B cell (primary cell): Measurements from ENCODE around the gene C17orf50. TPM values are rescaled to one million over a fixed set of nuclear protein-coding genes. Genes with fewer than 3 reads are reported as not detected.

Experiments
- ATAC-seq: fragments of 200-7000 bp; cut with Tn5 transposase; one replicate; pipeline ENCODE4 v1.10.0; 2021; ENCODE audit warnings: low read depth, mild to moderate bottlenecking, moderate number of reproducible peaks, moderate library complexity
- CTCF ChIA-PET: fragments of 350-600 bp; sonication (Branson Sonifier 250); formaldehyde crosslinking; loops from one replicate; lab custom pipeline; 2021; ENCODE audit warnings: antibody characterized with exemption, inconsistent platforms; lab: Charles Lee
- POLR2A ChIA-PET: fragments of 350-600 bp; sonication (Branson Sonifier 250); formaldehyde crosslinking; loops from one replicate; lab custom pipeline; 2021; ENCODE audit warnings: antibody characterized with exemption; lab: Charles Lee
- DNase-seq: peaks from one replicate; pipeline ENCODE4 v3.0.0; 2013
- H2AFZ ChIP-seq: 2 replicates; pipeline ENCODE4 v1.6.1; 2012; ENCODE audit warnings: mild to moderate bottlenecking, low read depth, low read length; ENCODE audit not compliant: insufficient read depth, poor library complexity, severe bottlenecking
- H3K27ac ChIP-seq, 2 donors: 1 replicate in 1 of 2; 2 replicates in 1 of 2; pipeline ENCODE4 v1.5.1; 2012 to 2013; ENCODE audit warnings: low read length in 2 of 2, mild to moderate bottlenecking in 2 of 2, moderate library complexity in 1 of 2
- H3K27me3 ChIP-seq, 4 experiments: fragments of 200-600 bp in 1 of 4; sonication (generic) in 1 of 4; replicated peaks in 1 of 4; 1 replicate in 2 of 4; 2 replicates in 2 of 4; pipeline versions ENCODE4 v1.6.1 to v1.7.0; 2013 to 2016; ENCODE audit warnings: low read length in 3 of 4, mild to moderate bottlenecking in 2 of 4, mixed read lengths in 1 of 4, moderate library complexity in 1 of 4; ENCODE audit not compliant: insufficient read depth in 4 of 4, control insufficient read depth in 3 of 4; ENCODE audit errors: control extremely low read depth in 1 of 4
- H3K36me3 ChIP-seq, 2 experiments: replicated peaks in 1 of 2; 1 replicate in 1 of 2; 2 replicates in 1 of 2; pipeline versions ENCODE4 v1.6.1 to v1.7.1; 2013; ENCODE audit warnings: low read length in 1 of 2; ENCODE audit not compliant: insufficient read depth in 2 of 2, control insufficient read depth in 1 of 2; ENCODE audit errors: control extremely low read depth in 1 of 2, extremely low read depth in 1 of 2
- H3K4me1 ChIP-seq, 2 donors: fragments of 200-600 bp in 1 of 2; sonication (generic) in 1 of 2; 1 replicate in 1 of 2; 2 replicates in 1 of 2; pipeline versions ENCODE4 v1.5.1 to v1.6.1; 2013 to 2017; ENCODE audit warnings: low read length in 2 of 2; ENCODE audit not compliant: control insufficient read depth in 2 of 2, insufficient read depth in 2 of 2
- H3K4me2 ChIP-seq: replicated peaks from 2 replicates; pipeline ENCODE3; 2012; ENCODE audit warnings: mild to moderate bottlenecking, low read depth, low read length; ENCODE audit not compliant: poor library complexity, severe bottlenecking
- H3K4me3 ChIP-seq, 5 experiments: fragments of 200-600 bp in 1 of 5; sonication (generic) in 1 of 5; 1 replicate in 3 of 5; 2 replicates in 2 of 5; pipeline versions ENCODE4 v1.5.1 to v1.7.0; 2011 to 2016; ENCODE audit warnings: low read length in 4 of 5, mild to moderate bottlenecking in 4 of 5, low read depth in 2 of 5, control low read depth in 1 of 5, moderate library complexity in 1 of 5; ENCODE audit not compliant: insufficient read depth in 1 of 5; ENCODE audit errors: control extremely low read depth in 1 of 5, extremely low read depth in 1 of 5
- H3K79me2 ChIP-seq: fragments of 200-600 bp; sonication (generic); one replicate; pipeline ENCODE4 v1.6.0; 2016; ENCODE audit warnings: low read length; ENCODE audit not compliant: control insufficient read depth, insufficient read depth
- H3K9ac ChIP-seq: fragments of 200-600 bp; sonication (generic); 2 replicates; pipeline ENCODE4 v1.6.1; 2017; ENCODE audit warnings: mild to moderate bottlenecking, low read length, moderate library complexity
- H3K9me3 ChIP-seq, 3 donors: one replicate each; pipeline versions ENCODE4 v1.6.1 to v1.7.1; 2013; ENCODE audit warnings: low read length in 2 of 3; ENCODE audit not compliant: control insufficient read depth in 2 of 3, insufficient read depth in 1 of 3; ENCODE audit errors: control extremely low read depth in 1 of 3
- H4K20me1 ChIP-seq: 2 replicates; pipeline ENCODE4 v1.6.0; 2012; ENCODE audit warnings: mild to moderate bottlenecking, low read length; ENCODE audit not compliant: insufficient read depth, control insufficient read depth, poor library complexity, severe bottlenecking
- H3K27ac Mint-ChIP-seq: one replicate; pipeline ENCODE4 v1.8.0; 2021; ENCODE audit warnings: mixed read lengths
- H3K27me3 Mint-ChIP-seq: one replicate; pipeline ENCODE4 v1.8.0; 2021; ENCODE audit warnings: mixed read lengths
- H3K4me1 Mint-ChIP-seq: one replicate; pipeline ENCODE4 v1.8.0; 2021; ENCODE audit warnings: mixed read lengths
- H3K4me3 Mint-ChIP-seq: one replicate; pipeline ENCODE4 v1.8.0; 2021; ENCODE audit warnings: mixed read lengths
- H3K9me3 Mint-ChIP-seq: one replicate; pipeline ENCODE4 v1.8.0; 2022; ENCODE audit warnings: mixed read lengths; ENCODE audit not compliant: insufficient read depth
- CTCF ChIP-seq: fragments of 200-600 bp; IDR thresholded peaks from one replicate; pipeline ENCODE4 v1.8.0; 2022; ENCODE audit warnings: antibody characterized with exemption, mild to moderate bottlenecking
- EZH2 ChIP-seq: IDR thresholded peaks from 2 replicates; pipeline ENCODE4 v1.6.1; 2012; ENCODE audit warnings: borderline replicate concordance, low read depth, mild to moderate bottlenecking, moderate library complexity, low read length; ENCODE audit not compliant: insufficient read depth, poor library complexity, severe bottlenecking
- WGBS: methylation state at CpG from one replicate; pipeline ENCODE4 v1.1.5; 2013; ENCODE audit warnings: missing lambda C conversion rate; ENCODE audit not compliant: insufficient coverage; 5-methylcytosine and 5-hydroxymethylcytosine counted together
- intact Hi-C: fragments of 100-400 bp; cut with micrococcal nuclease; formaldehyde crosslinking; loops from one replicate; pipeline ENCODE4 v1.10.0; 2022
- polyA plus RNA-seq: library from polyadenylated mRNA; depleted of rRNA; stranded (reverse); fragments of >200 nt; gene quantifications from 2 replicates; pipeline ENCODE4 v1.2.3, GENCODE V29; 2012
- total RNA-seq, 2 donors: library from RNA; stranded (reverse); fragments of 120-200 nt in 1 of 2; gene quantifications; 1 replicate in 1 of 2; 2 replicates in 1 of 2; pipeline versions ENCODE4 v1.2.3 to v1.2.4, GENCODE V29; 2013 to 2022

C17orf50 gene
- total and polyA plus RNA-seq, 2 donors (not counting 1 experiment from before 2014, with no cell fraction given) = not detected

GRCh38 chr17:35764123-35764991, 3.7 kb downstream of the C17orf50 start:
- peak overlapping the region; percentile 89 for H3K27ac Mint-ChIP-seq
- 2% methylated on average over 75 of the region's 75 CpGs for WGBS
- no peaks in the 10 kb centered on the region for H3K9me3 Mint-ChIP-seq
- H3K4me3 Mint-ChIP-seq = peak overlapping the region; percentile 94
- intact Hi-C loops = loop anchor here (1.0 to 10.0 kb wide), 4 partner anchors 40 to 784 kb away; partner anchors contain the start of genes LIG3, TAF15 and ZNHIT3
- no peaks in the 10 kb centered on the region for H3K27me3 ChIP-seq
- no peaks in the 10 kb centered on the region for H3K36me3 ChIP-seq
- peak; percentile 92 for DNase-seq
- H4K20me1 ChIP-seq = no peaks in the 10 kb centered on the region
- POLR2A ChIA-PET = interaction anchor here (0.8 to 1.7 kb wide), 5 partner anchors 26 to 186 kb away, joined by 3 to 33 read pairs (median 3); partner anchors contain the start of gene TAF15
- no peaks in the 10 kb centered on the region for H3K79me2 ChIP-seq
- H3K4me3 ChIP-seq = peak overlapping the region; percentile 21 to 88 (median 72)
- H3K9ac ChIP-seq = peak overlapping the region; percentile 85
- peaks cover 7 to 13% of the 10 kb centered on the region in 2 donors for H3K4me1 ChIP-seq
- CTCF ChIA-PET = interaction anchor here (0.5 to 10.2 kb wide), 51 partner anchors 9 to 1344 kb away, joined by 3 to 349 read pairs (median 4); partner anchors contain the start of genes MMP28, PEX12, TAF15 and ZNHIT3
- H2AFZ ChIP-seq = peak overlapping the region; percentile 99
- H3K27me3 Mint-ChIP-seq = no peaks in the 10 kb centered on the region
- peak overlapping the region; percentile 15 to 30 for H3K27ac ChIP-seq
- peaks cover 8% of the 10 kb centered on the region for H3K4me1 Mint-ChIP-seq
- no peaks in the 10 kb centered on the region for H3K9me3 ChIP-seq
- H3K4me2 ChIP-seq = peak overlapping the region; percentile 99
- ATAC-seq = peak; percentile 91
- no peak for TF ChIP-seq EZH2
- TF ChIP-seq CTCF = peak; percentile 77
